ENCODE data around the gene NDUFAF5. TPM values are rescaled to one million over a fixed set of nuclear protein-coding genes. Genes with fewer than 3 reads are reported as not detected.

The NDUFAF5 gene
- polyA plus RNA-seq, 3 donors: 5.9 to 15.2 (median 7.8) TPM

DNA sequence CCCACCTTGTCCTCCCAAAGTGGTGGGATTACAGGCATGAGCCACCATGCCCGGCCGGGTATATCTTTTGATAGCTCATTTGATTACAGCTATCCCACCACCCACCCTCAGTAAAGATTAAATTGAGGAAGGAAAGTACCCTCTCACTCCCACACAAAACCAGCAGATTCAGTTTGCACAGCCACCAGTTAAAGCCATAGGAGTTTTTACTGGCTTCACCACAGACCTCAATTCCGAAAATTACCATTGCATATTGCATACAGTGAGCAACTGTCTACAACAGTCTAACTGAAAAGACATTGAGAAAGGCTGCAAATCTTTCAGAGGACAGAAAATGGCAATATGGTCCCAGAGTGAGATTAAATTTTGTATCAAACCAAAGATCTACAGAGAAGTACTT, 35.0 kb upstream of the NDUFAF5 start:
- H3K27ac Mint-ChIP-seq: peak overlapping the region in 1 of 7 donors; percentile 3
- H3K4me3 Mint-ChIP-seq: no peak overlapping the region
- DNase-seq: no peak
- peaks cover 0 to 1% (median 0%) of the 10 kb centered on the region in 7 donors for H3K9me3 Mint-ChIP-seq
- Histone ChIP-seq H4K20me1 (ENCODE audit: insufficient read depth, low read length) (no peaks in the 10 kb centered on the region), H3K9ac (ENCODE audit: insufficient read depth, low read length, poor library complexity, severe bottlenecking) (no peak overlapping the region), H3K4me2 (replicated peaks; ENCODE audit: extremely low read depth, low read length, poor library complexity, severe bottlenecking) (no peak overlapping the region), H3K27ac (ENCODE audit: low read depth in 1 of 2, low read length in 2 of 2) (no peak overlapping the region), H2AFZ (ENCODE audit: insufficient read depth, low read depth, low read length, poor library complexity, severe bottlenecking) (no peak overlapping the region), H3K4me1 (ENCODE audit: control insufficient read depth in 1 of 2, insufficient read depth in 2 of 2, low read length in 2 of 2) (no peaks in the 10 kb centered on the region), H3K9me3 (replicated peaks in 1 of 2; ENCODE audit: control insufficient read depth in 1 of 2, insufficient read depth in 1 of 2, low read length in 2 of 2) (no peaks in the 10 kb centered on the region), H3K79me2 (ENCODE audit: insufficient read depth, low read length) (no peaks in the 10 kb centered on the region), H3K36me3 (replicated peaks in 1 of 2; ENCODE audit: control insufficient read depth in 1 of 2, insufficient read depth in 2 of 2, low read length in 2 of 2) (peaks cover 18 to 49% of the 10 kb centered on the region in 2 donors), H3K4me3 (replicated peaks in 1 of 3; ENCODE audit: low read depth in 2 of 3, low read length in 3 of 3) (no peak overlapping the region), H3K27me3 (ENCODE audit: control insufficient read depth in 2 of 2, insufficient read depth in 2 of 2, low read length in 2 of 2) (no peaks in the 10 kb centered on the region)
- TF ChIP-seq CTCF (IDR thresholded peaks at IDR 0.05): no peak
- no peaks in the 10 kb centered on the region for H3K4me1 Mint-ChIP-seq
- intact Hi-C loops (cut with micrococcal nuclease): no loop called here
- peaks cover 21 to 23% of the 10 kb centered on the region in 2 donors for H3K36me3 Mint-ChIP-seq
- WGBS (ENCODE audit: insufficient coverage): no CpG with 5 or more reads among the region's 3 CpGs
- H3K27me3 Mint-ChIP-seq (ENCODE audit: low read depth in 3 of 3): no peaks in the 10 kb centered on the region

DNA sequence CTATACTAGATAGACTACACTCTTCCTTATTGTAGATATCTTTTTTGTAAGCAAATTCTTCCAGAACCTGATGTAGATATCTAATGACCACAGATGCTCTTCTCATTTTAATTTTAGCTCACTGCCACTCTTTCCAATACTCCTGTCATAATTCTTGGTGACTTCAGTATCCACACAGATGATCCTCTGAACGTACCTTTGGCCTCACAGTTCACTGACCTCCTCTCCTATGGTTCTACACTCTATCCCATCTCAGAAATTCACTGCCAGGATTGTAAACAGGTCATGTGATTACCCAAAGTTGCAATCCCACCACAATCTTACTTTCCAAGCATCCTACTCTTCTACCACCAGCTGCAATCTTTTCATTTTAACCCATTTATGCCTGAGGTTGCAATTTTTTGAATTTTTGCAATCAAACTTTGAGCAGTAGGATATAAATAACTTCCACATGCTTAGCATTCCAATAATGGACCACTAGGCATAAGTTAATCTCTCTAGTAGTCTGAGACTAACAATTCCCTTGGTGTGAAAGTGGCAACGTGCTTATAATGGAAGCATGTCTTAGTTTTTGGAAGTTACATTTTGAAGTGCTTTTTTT, 31.3 kb upstream of the NDUFAF5 start:
- Histone ChIP-seq H3K27ac (ENCODE audit: low read depth in 1 of 2, low read length in 2 of 2) (no peak overlapping the region), H3K79me2 (ENCODE audit: insufficient read depth, low read length) (no peaks in the 10 kb centered on the region), H3K4me1 (ENCODE audit: control insufficient read depth in 1 of 2, insufficient read depth in 2 of 2, low read length in 2 of 2) (no peaks in the 10 kb centered on the region), H4K20me1 (ENCODE audit: insufficient read depth, low read length) (no peaks in the 10 kb centered on the region), H3K27me3 (ENCODE audit: control insufficient read depth in 2 of 2, insufficient read depth in 2 of 2, low read length in 2 of 2) (no peaks in the 10 kb centered on the region), H3K4me3 (replicated peaks in 1 of 3; ENCODE audit: low read depth in 2 of 3, low read length in 3 of 3) (no peak overlapping the region), H3K36me3 (replicated peaks in 1 of 2; ENCODE audit: control insufficient read depth in 1 of 2, insufficient read depth in 2 of 2, low read length in 2 of 2) (peaks cover 36 to 75% of the 10 kb centered on the region in 2 donors), H2AFZ (ENCODE audit: insufficient read depth, low read depth, low read length, poor library complexity, severe bottlenecking) (no peak overlapping the region), H3K4me2 (replicated peaks; ENCODE audit: extremely low read depth, low read length, poor library complexity, severe bottlenecking) (no peak overlapping the region), H3K9me3 (replicated peaks in 1 of 2; ENCODE audit: control insufficient read depth in 1 of 2, insufficient read depth in 1 of 2, low read length in 2 of 2) (no peaks in the 10 kb centered on the region), H3K9ac (ENCODE audit: insufficient read depth, low read length, poor library complexity, severe bottlenecking) (no peak overlapping the region)
- no peak for TF ChIP-seq CTCF (IDR thresholded peaks at IDR 0.05)
- no peaks in the 10 kb centered on the region for H3K27me3 Mint-ChIP-seq (ENCODE audit: low read depth in 3 of 3)
- WGBS (ENCODE audit: insufficient coverage): 94% methylated on average over 1 of the region's 2 CpGs
- H3K27ac Mint-ChIP-seq: no peak overlapping the region
- H3K36me3 Mint-ChIP-seq: peaks cover 29 to 34% of the 10 kb centered on the region in 2 donors
- intact Hi-C loops (cut with micrococcal nuclease): no loop called here
- no peak for DNase-seq
- no peak overlapping the region for H3K4me3 Mint-ChIP-seq
- no peaks in the 10 kb centered on the region for H3K9me3 Mint-ChIP-seq
- H3K4me1 Mint-ChIP-seq: no peaks in the 10 kb centered on the region
